Muscle of arm (tissue), 12 donors: Measurements from ENCODE around the gene TTL. TPM values are rescaled to one million over a fixed set of nuclear protein-coding genes. Genes with fewer than 3 reads are reported as not detected.

Experiments used
- DNase-seq: peaks from one replicate; pipeline ENCODE4 v3.0.0-alpha.2; 2013
- polyA plus RNA-seq, 12 donors: library from polyadenylated mRNA; unstranded; fragments of 120-200 nt; gene quantifications; one replicate each; pipeline ENCODE4 v1.2.1, GENCODE V29; 2013; ENCODE audit not compliant: insufficient read length in 12 of 12

TTL gene
- polyA plus RNA-seq, 12 donors, result 26.2 to 46.7 (median 42.0) TPM; not detected in 1

- DNase-seq, result no peak
Observed at GRCh38 chr2:112579241-112579640, 97.3 kb downstream of the TTL start.

DNA sequence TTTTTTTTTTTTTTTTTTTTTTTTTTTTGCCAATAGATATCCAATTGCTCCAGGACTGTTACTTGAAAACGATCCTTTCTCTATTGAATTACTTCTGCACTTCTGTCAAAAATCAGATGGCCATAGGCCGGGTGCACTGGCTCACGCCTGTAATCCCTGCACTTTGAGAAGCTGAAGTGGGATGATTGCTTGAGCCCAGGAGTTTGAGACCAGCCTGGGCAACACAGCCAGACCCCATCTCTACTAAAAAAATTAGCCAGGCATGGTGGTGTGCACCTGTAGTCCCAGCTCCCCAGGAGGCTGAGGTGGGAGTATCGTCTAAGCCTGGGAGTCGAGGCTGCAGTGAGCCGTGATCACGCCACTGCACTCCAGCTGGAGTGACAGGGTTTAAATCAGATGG is 98.1 kb downstream of the TTL start:
- no peak for DNase-seq

- peak; percentile 58 for DNase-seq
Observed at GRCh38 chr2:112582314-112582746, 100.4 kb downstream of the TTL start.

DNA sequence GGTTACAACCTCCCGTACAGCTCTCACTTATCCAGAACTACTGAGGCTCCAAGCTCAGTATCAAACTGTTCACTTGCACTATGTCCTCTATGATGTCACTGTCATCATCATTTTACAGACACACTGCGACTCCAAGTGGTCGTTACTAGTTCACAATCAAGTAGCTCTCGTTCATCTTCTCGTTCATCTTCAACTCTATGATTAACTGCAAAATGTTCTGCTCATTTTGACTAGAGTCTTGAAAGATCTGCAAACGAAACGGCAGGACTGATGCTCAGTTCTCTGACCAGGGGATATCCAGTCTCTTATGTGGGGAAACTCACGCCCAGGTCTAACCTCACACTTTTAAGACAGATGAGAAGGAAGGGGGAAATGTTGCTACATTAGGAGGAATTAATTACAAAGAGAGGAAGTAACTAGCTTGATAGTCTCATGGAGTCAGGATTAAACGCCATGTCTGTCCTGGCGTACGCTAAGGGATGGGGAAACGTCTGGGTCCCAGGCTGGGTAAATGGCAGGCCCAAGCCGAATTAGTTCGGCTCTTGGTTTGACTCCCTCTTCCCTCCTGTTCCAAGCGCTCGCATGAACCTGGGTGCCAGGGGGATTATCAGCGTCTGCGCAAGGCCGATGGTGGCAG is 101.7 kb downstream of the TTL start:
- DNase-seq, result no peak

DNA sequence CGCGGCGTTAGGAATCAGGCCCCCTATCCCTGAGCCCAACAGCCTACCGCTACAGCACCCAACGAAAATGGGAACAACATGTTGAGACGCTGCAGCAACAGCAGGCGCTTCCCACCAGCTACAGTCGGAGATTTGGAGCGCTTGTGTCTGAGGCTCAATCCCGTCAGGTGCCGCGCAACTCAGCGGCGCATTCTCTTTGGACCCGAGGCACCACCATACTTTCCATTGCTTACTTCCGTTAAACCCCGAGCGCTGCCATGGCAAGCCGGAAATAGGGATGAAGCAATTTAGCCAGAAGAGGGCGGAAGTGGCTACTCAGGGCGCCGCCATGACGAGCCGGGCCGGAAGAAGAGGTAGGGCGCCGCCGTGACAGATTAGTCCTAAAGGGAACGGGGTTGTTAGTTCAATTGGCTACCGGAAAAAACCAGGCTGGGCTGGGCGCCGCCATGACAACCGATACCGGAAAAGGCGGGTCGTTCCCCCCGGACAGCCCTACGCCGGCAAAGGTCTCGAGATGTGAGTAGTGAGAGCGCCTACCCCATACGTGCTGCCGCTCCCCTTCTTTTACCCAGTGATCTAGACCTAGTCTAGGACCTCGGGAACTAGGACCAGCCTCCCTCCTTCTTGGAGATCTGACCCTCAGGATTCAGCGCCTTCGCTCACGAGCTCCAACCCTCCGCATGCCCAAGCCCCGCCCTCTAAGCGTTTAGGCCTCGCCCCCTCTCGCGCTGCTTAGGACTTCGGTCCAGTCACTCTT is 102.4 kb downstream of the TTL start, which contains the start of gene CHCHD5:
CHCHD5 (plus strand) TSS at position 476 of the 757 bp plus-strand sequence; CDS start at position 515, 39 bp downstream.
- DNase-seq, result peak; percentile 94

DNA sequence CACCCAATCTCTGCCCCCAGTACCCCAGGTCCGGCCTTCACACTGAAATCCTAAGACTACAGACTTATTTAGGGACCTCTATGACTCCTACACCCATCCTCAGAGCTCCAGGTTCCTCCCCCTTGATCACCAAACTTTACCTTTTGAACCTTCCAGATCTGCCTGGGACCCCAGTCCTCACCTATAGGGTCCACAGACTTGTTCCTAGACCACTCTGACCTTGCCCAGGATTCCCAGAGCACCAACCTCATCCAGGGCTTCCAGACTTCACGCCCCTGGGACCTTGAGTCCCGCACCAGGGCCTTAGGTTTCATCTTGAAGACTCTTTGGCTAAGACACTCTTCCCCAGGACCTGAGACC is 102.9 kb downstream of the TTL start:
- DNase-seq, result no peak

DNA sequence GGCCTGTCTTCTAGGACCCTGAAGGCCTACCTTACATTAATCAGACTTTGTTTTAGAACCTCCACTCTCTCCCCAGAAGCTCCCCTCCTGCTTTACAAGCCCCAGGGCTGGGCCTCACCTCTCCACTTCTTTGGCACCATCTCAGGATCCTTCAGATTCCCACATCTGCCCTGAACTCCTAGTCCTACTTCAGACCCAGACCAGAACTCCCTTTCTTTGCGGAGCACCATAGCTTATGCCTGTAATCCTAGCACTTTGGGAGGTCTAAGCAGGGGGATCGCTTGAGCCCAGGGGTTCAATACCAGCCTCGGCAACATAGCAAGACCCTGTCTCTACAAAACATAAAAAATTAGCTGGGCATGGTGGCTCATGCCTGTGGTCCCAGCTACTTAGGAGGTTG is 103.4 kb downstream of the TTL start:
- DNase-seq, result no peak

DNA sequence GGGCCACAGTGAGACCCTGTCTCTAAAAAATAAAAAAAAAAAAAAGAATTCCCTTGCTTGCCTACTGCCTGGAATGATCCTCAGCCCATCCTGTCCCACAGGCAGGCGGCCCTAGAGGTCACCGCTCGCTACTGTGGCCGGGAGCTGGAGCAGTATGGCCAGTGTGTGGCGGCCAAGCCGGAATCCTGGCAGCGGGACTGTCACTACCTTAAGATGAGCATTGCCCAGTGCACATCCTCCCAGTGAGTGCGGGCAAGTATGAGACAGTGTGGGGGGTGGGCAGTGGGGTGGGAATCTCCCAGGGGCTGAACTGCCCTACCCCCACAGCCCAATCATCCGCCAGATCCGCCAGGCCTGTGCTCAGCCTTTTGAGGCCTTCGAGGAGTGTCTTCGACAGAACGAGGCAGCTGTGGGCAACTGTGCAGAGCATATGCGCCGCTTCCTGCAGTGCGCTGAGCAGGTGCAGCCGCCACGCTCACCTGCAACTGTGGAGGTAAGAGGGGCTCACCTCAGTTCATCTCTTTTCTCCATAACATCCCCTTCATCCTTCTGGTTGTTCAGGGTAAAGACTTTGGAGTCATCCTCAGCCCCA is 104.0 kb downstream of the TTL start:
- DNase-seq, result no peak

- no peak for DNase-seq
Observed at GRCh38 chr2:112588611-112589045, 106.7 kb downstream of the TTL start.

Other genes starting within 250 kb of the TTL start
- gene ZC3H8, start 227.1 kb upstream of the TTL start, polyA plus RNA-seq, result 10 to 100 TPM in 11 of 12 donors, not detected in 1; 10.2 to 27.1 (median 16.9) TPM
- gene ZC3H6, start 206.6 kb upstream of the TTL start, polyA plus RNA-seq, result 10 to 100 TPM in 1 of 12 donors, 1 to 10 TPM in 10, not detected in 1; 5.1 to 11.5 (median 6.9) TPM
- gene RGPD8, start 48.5 kb upstream of the TTL start, polyA plus RNA-seq, result 1 to 10 TPM in 11 of 12 donors, not detected in 1; 2.2 to 8.1 (median 3.5) TPM
- 10 to 100 TPM in 10 of 12 donors, 1 to 10 TPM in 1, not detected in 1; 9.9 to 17.7 (median 14.8) TPM for gene POLR1B, start 60.3 kb downstream of the TTL start, polyA plus RNA-seq
- 10 to 100 TPM in 11 of 12 donors, not detected in 1; 18.1 to 56.7 (median 23.9) TPM for gene CHCHD5, start 102.5 kb downstream of the TTL start, polyA plus RNA-seq
- gene SLC20A1, start 163.8 kb downstream of the TTL start, polyA plus RNA-seq, result 10 to 100 TPM in 11 of 12 donors, not detected in 1; 17.4 to 31.1 (median 24.8) TPM
- 1 to 10 TPM in 1 of 12 donors, not detected in 11; 1.5 TPM for gene NT5DC4, start 238.9 kb downstream of the TTL start, polyA plus RNA-seq